Fibroblast of peridontal ligament (primary cell): Measurements from ENCODE around the gene TFAP2E.

ENCODE experiments used
- DNase-seq: peaks from one replicate; pipeline ENCODE4 v3.0.0-alpha.2; 2010; ENCODE audit errors: extremely low read depth

Gene TFAP2E

DNA sequence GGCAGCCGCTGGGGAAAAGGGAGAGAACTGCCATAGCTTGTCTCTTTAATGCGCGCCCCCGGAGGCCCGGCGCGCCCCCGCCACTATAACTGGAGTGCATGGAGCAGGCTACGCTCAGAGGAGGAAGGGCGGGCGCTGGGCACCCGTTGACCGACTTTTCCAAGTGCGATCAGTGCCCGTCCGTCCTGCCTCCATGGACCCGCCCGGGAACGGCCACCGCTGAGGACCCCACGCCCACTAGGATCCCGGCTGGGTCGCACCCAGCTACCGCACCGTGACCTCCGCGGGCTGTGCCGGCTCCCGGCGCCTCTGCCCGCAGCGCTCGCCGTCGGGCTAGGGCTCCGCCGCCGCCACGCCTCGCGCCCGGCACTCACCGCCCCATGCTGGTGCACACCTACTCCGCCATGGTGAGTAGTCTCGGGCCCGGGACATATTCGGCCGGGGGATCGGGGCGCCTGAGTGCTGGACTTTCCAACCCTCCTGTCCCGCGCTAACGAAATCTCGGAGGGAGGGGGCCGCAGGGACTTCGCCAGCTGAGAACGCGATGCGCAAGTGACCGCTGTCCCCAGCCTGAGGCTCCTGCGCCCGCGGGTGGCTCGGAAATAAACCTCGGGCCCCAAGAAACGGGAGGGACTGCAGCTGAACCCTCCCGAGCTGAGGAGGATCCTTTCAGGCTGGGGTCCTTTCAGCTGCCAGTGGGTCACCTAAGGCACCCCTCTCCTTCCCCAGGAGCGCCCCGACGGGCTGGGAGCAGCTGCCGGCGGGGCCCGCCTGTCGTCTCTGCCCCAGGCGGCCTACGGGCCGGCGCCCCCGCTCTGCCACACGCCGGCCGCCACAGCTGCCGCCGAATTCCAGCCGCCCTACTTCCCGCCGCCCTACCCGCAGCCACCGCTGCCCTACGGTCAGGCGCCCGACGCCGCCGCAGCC, at the start of gene TFAP2E:
TFAP2E (plus strand) TSS at position 117 of the 927 bp plus-strand sequence; CDS start at position 381, 264 bp downstream.
- peak; percentile 45 for DNase-seq

DNA sequence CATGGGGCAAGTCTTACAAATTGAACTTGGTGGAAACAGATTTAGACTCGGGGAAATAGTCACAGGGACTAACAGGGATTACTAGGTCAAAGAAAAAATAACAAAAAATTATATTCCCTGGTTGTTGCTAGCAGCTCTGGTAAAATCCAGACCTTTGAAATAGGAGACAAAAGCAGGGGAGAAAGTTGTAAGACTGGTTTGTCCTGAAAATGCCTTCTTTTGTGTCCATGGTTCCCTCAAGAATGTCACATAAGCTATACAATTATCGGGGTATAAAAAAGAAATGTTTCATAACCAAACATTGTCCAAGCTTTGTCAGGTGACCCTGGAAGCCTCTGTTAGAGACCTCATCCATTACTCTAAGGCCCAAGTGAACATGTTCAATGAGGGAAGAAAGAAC, 49.0 kb upstream of the TFAP2E start:
- no peak for DNase-seq

DNA sequence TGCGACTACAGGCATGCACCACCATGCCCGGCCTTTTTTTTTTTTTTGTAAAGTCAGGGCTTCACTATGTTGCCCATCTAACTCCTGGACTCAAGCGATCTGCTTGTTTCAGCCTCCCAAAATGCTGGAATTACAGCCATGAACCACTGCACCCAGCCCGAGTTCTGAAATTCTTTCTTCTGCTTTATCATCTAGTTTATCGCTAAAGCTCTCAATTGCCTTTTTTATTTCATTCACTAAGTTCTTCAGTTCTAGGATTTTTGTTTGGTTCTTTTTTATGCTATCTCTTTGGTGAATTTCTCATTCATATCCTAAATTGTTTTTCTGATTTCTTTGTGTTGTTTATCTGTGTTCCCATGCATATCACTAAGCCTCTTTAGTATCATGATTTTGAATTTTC, 42.9 kb upstream of the TFAP2E start:
- no peak for DNase-seq

DNA sequence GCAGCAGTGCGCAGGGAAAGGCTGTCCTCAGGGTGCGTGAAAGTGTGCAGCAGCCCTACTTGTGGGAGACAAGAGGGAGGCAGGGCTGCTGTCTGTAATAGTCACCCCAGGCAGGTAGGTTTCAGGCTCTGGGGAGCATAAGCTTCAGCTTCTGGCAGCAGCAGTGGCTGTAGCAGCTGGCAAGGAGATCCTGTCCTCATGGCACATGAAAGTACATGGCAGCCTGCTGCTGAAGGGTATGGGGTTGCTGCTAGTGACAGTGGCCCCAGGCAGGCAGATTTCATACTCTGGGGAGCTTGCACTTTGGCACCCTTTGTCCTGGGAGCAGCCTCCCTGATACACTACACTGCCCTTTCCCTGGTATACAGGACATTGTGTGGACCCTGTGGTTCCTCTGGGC, 42.2 kb upstream of the TFAP2E start:
- no peak for DNase-seq

DNA sequence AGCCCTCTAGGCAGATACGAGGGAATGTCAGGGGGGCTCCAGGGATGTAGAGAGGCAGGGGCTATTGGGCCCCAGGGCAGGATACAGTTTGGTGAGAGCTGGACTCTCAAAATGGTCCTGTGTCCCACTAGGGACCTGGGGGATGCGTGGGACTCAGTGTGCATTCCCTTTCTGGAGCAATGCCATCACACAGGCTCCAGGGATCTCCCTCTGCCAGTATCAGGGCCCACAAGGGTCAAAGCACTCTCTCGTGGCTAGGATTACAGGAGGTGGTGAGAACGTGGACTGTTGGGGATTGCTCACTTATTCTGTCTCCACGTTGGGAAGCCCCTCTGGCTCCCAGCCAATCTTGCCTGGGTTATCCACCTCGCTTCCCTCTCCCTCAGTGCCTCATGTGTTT, 41.7 kb upstream of the TFAP2E start:
- DNase-seq, result no peak

DNA sequence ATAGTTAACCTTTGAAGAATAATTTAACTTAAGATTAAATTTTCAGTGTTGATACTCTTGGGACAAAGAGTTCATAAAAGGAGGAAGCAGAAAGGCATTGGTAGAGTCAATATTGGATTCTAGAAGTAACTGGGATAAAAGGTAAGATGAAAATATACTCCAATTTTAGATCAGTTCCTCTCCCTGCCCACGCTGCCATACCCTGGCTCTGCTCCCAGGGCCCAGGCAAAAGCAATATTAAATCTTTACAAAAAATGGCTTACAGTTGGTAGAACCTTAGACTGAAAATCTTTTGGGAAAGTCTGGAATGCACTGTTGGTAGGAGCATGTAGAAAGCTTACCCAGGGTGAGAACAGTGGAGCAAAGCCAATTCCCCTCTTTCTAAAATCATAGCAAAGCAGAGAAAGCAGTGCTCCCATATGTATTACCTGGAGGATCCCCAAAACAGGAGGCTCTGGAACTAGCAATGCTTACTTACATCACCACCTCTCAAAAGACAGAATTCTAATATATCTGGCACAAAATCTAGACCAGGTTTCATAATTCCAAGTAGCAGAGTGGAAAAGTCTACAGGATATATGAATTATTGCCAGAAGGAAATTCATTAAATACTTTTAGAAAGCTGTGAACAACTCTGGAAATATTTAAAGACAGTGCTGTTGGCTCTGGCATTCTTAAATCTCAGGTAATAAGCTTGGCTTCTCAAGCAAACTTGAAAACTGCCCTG, 40.5 kb upstream of the TFAP2E start:
- DNase-seq, result no peak

DNA sequence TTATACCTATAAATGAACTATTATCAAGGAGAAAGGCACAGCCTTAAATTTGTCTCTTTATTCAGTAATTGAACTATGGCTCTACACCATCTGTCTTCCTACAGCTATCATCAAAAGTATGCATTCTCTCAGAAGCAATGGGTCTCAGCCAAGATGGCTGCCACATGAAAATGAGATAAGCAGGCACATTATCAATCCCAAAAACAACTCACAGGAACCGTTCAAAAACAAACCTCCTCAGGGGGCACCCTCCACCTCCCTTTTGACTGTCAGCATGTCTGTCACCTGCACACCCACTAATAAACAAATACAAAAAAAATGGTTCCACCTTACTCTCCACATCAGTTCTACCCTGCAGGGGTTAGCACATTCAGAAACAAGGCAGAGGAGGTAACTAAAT, 39.5 kb upstream of the TFAP2E start:
- no peak for DNase-seq

DNA sequence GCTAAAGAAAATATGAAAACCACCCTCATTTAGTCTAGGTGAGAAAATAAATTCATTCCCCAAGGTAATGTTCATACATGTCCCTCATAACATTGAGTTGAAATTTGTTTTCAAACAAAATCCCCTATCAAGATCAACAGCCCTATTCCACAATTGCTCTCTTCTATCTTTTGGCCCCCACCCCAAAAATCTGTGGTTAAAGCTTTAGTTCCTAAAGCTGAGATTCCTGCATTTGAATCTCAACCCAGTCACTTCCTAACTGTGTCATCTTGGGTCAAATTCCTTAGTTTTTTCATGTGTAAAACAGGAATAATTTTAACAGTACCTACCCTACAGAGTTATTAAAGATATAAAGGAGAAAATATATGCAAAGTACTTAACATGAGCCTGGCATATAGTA, 37.9 kb upstream of the TFAP2E start:
- DNase-seq, result no peak

DNA sequence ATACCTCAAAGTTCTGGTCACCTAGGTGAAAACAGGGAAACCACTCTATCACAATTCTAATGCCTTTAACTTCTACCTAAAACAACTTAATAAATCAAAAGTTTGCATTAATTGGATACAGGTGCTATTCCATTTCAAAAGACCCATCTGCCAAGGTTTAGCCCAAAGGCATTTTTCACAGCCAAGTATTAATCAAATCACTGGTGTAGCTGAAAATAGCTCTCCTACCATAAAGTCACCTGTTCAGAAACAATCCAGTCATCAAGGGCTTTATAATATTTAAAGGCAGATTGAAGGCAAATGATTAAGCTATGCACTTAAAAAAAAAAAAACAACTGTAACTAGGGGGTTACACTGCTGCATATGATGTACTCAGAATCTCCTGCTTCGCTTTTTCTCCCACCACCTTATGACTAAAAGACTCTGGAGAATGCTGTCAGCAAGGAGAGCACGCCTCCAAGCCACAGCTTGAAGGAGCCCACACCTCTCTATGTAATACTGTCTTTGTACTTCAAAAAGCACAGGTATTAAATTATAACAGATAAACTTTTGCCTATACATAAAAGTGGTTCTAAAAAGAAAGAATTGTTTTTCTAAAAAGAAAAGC, 36.5 kb upstream of the TFAP2E start:
- DNase-seq, result no peak

DNA sequence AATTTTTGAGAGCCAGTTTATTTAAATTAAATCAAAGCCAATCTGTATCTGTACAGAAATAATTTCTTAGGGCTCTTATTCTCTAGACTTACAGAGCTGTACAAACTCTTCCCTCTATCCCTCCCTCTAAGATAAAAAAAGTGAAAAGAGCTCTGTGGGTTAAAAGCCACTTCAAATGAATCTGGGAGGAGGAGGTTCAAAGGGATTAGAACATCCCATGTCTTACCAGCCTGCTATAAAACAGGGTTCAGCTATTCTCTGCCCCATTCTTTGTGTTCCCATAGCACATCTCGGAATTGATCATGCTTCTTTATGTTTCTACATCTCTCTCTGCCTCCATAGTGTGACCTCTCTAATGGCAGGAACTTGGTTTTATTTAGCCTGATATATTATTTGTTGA, 35.3 kb upstream of the TFAP2E start:
- DNase-seq, result no peak

DNA sequence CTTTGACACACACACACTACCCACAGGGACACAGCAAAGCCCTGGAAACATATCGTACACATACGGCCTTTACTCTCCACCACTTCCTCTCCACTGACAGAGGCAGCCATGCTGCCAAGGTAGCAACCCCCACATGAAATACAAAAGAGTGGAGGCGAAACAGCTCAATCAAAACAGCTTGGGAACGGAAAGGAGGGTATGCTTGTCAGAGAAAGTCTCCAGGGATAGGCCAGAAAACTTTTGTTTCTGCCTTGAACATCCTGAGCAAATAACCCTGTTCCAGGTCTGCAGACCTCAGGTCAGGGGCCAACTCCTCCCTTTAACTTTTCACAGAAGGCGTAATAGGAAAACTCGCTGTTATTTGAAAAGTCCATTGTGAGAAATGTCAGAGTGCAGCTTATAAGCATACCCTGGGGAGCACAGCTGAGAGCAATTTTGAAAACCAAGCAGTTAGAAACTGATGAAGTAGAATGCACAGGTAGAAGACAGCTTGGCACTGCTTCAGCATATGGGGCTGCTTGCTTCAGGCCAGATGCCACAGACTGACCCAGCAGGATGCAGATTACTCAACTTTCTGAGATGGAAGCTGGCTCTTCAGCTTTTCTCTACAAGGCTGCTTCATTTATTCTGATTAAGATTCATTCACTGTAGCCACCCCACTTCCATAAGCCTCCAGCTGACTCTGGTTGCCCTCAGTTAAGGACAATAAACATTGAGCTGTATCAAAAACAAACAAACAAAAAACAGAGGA, 33.9 kb upstream of the TFAP2E start:
- DNase-seq, result peak; percentile 44

DNA sequence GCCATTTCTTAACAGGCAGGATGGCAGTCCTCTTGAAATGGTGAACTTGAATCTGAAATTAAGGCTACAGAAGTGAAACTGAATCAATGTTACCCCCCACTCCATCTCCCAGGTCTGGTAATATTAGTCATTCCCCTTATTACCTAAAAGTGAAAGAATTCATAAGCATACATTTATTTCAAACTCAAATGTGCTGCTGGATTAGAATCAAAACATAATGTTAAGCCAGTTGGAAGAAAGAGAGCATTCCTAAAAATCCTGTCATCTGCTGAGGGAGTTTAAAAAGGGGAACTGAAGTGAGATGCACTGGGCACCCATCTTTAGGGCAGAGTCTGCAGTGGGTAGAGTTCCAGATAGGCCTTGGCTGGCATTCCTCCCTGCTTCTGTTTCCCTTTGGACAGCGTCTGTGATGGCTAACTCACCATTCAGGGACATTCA, 33.3 kb upstream of the TFAP2E start:
- peak; percentile 78 for DNase-seq

DNA sequence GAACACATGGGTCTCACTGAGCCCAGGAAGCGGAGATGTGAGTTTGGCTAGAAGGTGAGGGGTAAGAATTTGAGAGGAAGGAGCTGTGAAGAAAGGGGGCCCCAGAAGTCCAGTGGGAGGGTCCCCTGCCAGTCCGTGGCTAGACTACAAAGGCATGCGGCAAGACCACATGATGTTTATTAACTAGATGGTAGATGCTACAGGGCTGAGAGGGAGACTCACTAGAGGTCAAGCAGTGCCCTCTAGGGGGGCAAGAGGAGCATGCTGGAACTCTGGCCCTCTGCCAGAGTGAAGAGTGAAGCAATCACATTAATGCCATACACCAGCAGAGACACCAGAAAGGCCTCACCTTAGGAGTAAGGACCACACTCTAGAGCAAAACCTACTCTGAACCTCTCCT, 28.1 kb upstream of the TFAP2E start:
- peak; percentile 74 for DNase-seq

DNA sequence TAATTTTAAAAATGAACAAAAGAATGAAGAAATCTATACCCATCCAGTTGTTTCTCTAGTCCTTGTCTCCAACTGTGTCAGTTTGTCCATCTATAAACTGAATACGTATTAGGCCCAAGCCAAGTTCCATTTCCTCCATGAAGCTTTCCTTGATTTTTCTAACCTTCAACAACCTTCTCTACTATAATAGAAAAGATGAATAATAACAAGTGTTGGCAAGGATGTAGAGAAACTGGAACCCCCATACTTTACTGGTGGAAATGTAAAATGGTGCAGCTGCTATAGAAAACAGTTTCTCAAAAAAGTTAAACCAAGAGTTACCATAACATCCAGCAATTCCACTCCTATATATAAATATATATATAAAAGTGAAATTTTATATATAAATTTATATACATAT, 26.5 kb upstream of the TFAP2E start:
- no peak for DNase-seq

DNA sequence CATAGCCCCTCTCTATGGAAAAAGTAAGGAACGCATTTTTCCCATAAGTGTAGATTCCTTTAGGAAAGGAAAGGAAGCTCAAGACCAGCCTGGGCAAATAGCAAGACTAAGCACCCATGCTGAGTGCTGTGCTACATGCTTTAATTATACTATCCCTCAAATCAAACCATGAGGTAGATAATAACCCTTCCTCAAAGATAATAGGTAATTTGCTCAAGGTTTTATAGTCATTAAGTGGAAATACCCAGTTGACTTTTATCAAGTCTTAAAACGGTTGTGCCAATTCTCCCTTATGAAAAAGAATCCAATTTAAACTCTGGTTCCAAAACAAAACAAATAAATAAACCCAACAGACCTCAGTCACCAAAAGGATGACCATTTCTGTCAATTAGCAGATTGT, 19.3 kb upstream of the TFAP2E start:
- DNase-seq, result no peak

DNA sequence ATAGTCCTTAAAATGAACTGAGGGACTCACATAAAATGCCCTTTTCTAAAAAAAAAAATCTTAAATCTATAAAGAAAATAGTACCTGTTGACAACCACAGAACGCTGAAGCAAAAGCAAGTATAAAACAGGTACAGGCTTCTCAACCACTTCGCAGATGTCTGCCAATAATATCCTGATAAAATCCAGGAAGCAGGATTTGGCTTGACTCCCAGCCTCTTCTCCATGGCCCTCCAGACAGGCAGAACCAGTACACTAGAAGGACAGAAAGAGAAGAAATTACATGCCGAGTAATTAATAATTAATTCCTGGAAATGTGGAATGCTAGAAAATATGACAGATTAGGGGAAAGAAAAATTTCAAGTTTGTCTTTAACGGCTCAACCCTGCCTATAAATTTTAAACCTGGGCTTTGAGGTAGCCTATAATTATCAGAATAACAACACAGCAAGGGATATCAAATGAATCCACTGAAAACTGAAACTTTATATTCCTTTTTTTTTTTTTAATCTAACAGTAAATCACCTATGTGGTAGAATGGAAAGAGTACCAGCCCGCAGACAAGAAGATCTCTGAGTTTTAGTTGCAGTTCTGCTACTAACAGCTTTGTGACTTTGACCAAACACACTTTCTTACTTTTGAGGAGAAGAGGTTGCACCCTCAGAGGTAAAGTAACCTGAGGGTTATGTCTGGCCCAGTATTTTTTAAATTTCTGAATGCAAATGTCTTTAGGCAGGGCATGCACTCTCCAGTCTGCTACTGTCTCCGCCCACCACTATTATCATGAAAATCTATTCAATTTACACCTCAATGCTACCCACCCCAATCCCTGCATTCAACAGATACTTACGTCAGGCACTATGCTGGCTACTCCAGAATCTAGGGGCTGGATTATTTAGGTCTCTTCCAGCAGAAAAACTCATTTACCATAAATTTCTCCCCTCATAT, 18.6 kb upstream of the TFAP2E start:
- DNase-seq, result no peak

DNA sequence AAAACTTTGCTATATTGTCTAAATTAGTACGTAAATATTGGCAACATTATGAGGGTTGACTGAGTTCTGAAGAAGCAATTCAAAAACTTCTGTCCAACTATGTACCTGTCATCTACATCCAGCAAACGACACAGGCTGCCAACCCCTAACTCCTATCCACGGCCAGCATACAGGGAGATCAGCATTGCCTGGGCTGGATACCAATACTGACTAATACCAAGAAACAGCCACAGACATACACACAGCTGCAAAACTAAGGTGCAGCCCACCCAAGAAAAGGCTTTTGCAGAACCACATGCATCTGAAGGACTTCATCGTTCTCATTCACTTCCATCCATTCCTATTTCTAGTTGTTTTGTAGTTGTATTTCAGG, 17.9 kb upstream of the TFAP2E start:
- peak; percentile 38 for DNase-seq

DNA sequence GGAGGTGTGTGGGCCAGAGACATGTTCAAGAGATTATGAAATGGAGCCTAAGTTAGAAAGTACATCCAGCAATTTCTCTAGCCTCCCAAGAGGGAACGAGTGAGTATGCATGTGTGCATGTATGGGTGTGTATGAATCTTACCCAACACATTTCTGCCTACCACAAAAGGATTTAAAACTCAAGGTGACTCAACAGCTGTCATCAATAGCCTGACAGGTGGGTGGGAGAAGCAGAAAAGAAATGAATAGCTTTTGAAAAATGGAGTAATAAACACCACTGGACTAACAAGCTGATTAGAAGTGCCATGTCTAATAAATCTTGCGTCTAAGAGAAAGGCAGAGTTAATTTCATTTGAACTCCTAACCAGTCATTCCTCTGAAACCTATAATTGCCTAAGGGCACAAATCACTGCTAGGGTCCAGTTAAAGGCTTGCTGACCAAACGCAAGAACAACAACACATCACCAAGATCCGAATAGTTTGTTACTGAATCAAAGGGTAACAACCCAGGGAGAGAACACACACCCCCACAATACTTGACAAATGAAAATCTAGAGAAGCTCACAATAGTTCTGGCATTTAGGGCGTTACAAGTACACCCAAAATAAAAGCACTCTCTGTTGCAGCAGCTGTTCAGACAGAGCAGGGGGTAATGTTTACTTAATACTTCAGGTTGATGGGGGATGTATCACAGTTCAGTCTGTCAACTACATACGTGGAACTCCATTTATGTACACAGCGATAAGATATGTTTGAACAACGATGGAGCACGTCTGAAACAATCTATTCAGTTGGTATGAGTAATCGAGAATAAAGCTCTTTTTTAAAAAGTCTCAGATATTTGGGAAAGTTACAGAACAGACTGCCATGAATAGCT, 17.3 kb upstream of the TFAP2E start:
- DNase-seq, result peak; percentile 51

DNA sequence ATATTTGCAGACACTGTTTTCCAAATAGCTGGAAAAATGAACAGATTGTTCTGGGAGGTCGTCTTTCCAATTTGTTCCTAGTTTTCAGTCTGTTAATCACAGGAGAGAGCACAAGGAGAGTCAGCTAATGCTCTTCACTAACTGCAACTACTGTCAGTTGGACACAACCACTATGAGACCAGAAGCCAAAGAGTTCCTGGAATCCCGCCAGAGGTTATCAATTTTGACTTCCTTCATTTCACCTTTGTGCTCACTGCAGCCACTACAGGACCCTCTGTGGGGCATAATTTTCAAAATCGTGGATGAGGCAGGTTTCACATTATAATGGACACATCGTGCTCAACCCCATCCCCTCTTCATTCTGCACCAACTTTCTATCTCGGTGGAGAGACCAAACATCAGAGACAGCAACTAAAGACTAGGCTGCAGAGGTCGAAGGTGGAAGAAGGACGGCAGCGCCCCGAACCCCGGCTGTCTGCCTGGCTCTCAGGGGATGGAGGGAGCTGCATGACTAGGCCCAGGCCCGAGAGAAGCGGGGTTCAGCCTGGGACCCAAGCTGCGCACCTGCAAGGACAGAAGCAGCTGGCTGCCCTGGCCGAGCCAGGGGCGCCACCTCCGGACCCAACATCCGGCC, 16.5 kb upstream of the TFAP2E start:
- DNase-seq, result no peak
